Left ventricle myocardium inferior (tissue), 1 donor: ENCODE measurements around the gene EBF4. TPM values are rescaled to one million over a fixed set of nuclear protein-coding genes. Genes with fewer than 3 reads are reported as not detected.

Experiments
- DNase-seq: peaks from one replicate; pipeline ENCODE4 v3.0.0-alpha.2; 2020
- H3K27ac ChIP-seq: fragments of 200-600 bp; replicated peaks from 2 replicates; pipeline ENCODE4 v1.8.0; 2021
- H3K27me3 ChIP-seq: fragments of 200-600 bp; 2 replicates; pipeline ENCODE4 v1.8.0; 2021; ENCODE audit warnings: low read depth
- H3K36me3 ChIP-seq: fragments of 200-600 bp; 2 replicates; pipeline ENCODE4 v1.8.0; 2021
- H3K4me1 ChIP-seq: fragments of 200-600 bp; 2 replicates; pipeline ENCODE4 v1.8.0; 2021
- H3K4me3 ChIP-seq: fragments of 200-600 bp; 2 replicates; pipeline ENCODE4 v1.8.0; 2021; ENCODE audit warnings: mild to moderate bottlenecking, moderate library complexity
- H3K9me3 ChIP-seq: fragments of 200-600 bp; replicated peaks from 2 replicates; pipeline ENCODE4 v1.8.0; 2021
- CTCF ChIP-seq: fragments of 200-600 bp; IDR thresholded peaks from 2 replicates; pipeline ENCODE4 v1.8.0; 2021; ENCODE audit warnings: antibody characterized with exemption, mild to moderate bottlenecking, borderline replicate concordance
- intact Hi-C: fragments of 100-400 bp; cut with micrococcal nuclease; formaldehyde crosslinking; loops from one replicate; pipeline ENCODE4 v1.11.0; 2022
- total RNA-seq: library from RNA; stranded (reverse); fragmentation: NEBNext Ultra II Directional; extraction: Animal tissue kit (Norgen Biotek cat#: 25700); gene quantifications from one replicate; pipeline ENCODE4 v1.2.1, GENCODE V29; 2021
- donor health status: DM: no; HTN: yes; CAD: no; lungs with severe emphysema.

The EBF4 gene
- total RNA-seq, 1 donor from 2014 or later, result 4.9 TPM

GRCh38 chr20:2797136-2797983, 104.8 kb downstream of the EBF4 start:
- Histone ChIP-seq H3K9me3 (no peaks in the 10 kb centered on the region), H3K4me1 (peaks cover 20% of the 10 kb centered on the region), H3K36me3 (no peaks in the 10 kb centered on the region), H3K27me3 (peaks cover 100% of the 10 kb centered on the region), H3K27ac (no peak overlapping the region), H3K4me3 (no peak overlapping the region)
- DNase-seq, result no peak
- TF ChIP-seq CTCF, result no peak
- intact Hi-C loops, result no loop called here

- Histone ChIP-seq H3K27me3 (peaks cover 100% of the 10 kb centered on the region), H3K27ac (no peak overlapping the region), H3K9me3 (no peaks in the 10 kb centered on the region), H3K4me3 (no peak overlapping the region), H3K36me3 (no peaks in the 10 kb centered on the region), H3K4me1 (peaks cover 20% of the 10 kb centered on the region)
- TF ChIP-seq CTCF, result no peak
- no peak for DNase-seq
- intact Hi-C loops, result no loop called here
Measured at GRCh38 chr20:2798095-2798805, 105.7 kb downstream of the EBF4 start.

GRCh38 chr20:2798814-2799213, 106.2 kb downstream of the EBF4 start:
- intact Hi-C loops, result no loop called here
- DNase-seq, result no peak
- Histone ChIP-seq H3K4me3 (no peak overlapping the region), H3K4me1 (peaks cover 20% of the 10 kb centered on the region), H3K27me3 (peaks cover 100% of the 10 kb centered on the region), H3K9me3 (no peaks in the 10 kb centered on the region), H3K27ac (no peak overlapping the region), H3K36me3 (no peaks in the 10 kb centered on the region)
- no peak for TF ChIP-seq CTCF

GRCh38 chr20:2799271-2799670, 106.7 kb downstream of the EBF4 start:
- Histone ChIP-seq H3K4me1 (peaks cover 20% of the 10 kb centered on the region), H3K27ac (no peak overlapping the region), H3K4me3 (peak overlapping the region; percentile 56), H3K9me3 (no peaks in the 10 kb centered on the region), H3K27me3 (peaks cover 100% of the 10 kb centered on the region), H3K36me3 (no peaks in the 10 kb centered on the region)
- DNase-seq, result no peak
- no peak for TF ChIP-seq CTCF
- intact Hi-C loops, result no loop called here

- Histone ChIP-seq H3K27me3 (peaks cover 100% of the 10 kb centered on the region), H3K4me3 (peak overlapping the region; percentile 56), H3K9me3 (no peaks in the 10 kb centered on the region), H3K36me3 (no peaks in the 10 kb centered on the region), H3K4me1 (peaks cover 23% of the 10 kb centered on the region), H3K27ac (no peak overlapping the region)
- TF ChIP-seq CTCF, result no peak
- no peak for DNase-seq
- intact Hi-C loops, result no loop called here
Measured at GRCh38 chr20:2799688-2800520, 107.3 kb downstream of the EBF4 start.
